ENCODE measurements around the gene PSMD2.
A peak's percentile ranks its signal among the peaks of the same experiment; 100 is the strongest.
"Not testable (repeated sequence)": the region's sequence is repeated elsewhere in the genome, so short reads cannot be mapped to it uniquely, and the experiment has no call there.

Gene PSMD2

DNA sequence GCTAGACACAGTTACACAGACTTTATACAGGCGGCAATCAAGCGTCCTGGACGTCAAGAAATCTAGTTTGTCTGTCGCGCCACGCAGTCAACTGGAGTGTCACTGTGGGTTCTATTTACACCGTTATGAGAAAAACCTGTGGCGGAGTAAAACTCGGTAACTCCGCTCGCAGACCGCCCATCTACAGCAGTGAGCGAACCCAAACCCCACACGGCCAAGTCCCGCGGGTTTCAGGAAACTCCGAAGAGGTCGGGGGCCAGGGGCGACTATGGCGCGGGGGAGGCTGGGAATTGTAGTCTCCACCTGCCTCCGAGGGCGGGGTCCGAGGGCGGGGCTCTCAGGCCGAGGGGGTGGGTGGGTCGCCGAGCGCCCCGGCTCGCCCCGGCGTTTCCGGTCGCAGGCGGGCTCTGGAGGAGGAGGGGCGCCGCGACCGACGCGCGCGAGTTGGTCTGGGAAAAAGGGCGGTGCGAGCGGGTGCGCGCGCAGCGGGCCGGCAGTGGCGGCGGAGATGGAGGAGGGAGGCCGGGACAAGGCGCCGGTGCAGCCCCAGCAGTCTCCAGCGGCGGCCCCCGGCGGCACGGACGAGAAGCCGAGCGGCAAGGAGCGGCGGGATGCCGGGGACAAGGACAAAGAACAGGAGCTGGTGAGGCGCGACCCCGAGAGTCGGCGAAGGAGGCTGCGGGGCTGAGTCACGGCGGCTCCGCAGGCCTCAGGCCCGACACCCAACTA is at the start of gene PSMD2:
Gene PSMD2, plus strand, starts transcription at position 483 of the 729 bp plus-strand sequence. Its CDS starts 26 bp downstream, at position 509.
- DNase-seq (ENCODE audit: low read depth, low spot score): peak; percentile 95

DNA sequence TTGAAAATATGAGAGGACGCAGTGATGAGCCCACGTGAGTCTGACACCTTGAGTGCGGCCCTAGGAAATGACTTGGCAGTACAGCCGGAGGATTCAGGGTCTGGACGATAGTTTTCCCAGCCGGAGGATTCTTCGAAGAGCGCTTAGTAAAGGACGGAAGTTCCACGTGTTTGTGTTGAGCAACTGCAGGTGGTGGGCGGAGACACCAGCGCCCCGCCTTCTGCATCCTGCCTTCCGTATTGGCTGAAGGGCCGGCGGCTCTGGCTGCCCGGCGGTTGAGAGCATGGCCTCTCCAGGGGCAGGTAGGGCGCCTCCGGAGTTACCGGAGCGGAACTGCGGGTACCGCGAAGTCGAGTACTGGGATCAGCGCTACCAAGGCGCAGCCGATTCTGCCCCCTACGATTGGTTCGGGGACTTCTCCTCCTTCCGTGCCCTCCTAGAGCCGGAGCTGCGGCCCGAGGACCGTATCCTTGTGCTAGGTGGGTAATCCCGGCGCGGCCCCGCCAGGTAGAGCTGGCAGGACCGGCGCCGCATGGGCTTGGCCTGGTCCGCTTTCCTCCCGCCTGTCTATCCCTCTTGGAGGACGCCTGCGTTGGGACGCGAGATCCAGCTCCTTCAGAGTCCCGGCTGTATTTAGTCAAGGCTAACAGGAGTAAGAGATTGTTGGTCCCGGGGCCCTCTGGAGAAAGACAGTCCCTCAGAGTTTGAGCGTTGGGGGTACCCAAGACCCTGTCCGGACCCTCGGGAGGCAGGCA is 49.5 kb upstream of the PSMD2 start, which contains the start of gene EEF1AKMT4:
Gene EEF1AKMT4, plus strand, starts transcription at position 261 of the 755 bp plus-strand sequence. Its CDS starts 23 bp downstream, at position 284.
- peak; percentile 90 for DNase-seq (ENCODE audit: low read depth, low spot score)

DNA sequence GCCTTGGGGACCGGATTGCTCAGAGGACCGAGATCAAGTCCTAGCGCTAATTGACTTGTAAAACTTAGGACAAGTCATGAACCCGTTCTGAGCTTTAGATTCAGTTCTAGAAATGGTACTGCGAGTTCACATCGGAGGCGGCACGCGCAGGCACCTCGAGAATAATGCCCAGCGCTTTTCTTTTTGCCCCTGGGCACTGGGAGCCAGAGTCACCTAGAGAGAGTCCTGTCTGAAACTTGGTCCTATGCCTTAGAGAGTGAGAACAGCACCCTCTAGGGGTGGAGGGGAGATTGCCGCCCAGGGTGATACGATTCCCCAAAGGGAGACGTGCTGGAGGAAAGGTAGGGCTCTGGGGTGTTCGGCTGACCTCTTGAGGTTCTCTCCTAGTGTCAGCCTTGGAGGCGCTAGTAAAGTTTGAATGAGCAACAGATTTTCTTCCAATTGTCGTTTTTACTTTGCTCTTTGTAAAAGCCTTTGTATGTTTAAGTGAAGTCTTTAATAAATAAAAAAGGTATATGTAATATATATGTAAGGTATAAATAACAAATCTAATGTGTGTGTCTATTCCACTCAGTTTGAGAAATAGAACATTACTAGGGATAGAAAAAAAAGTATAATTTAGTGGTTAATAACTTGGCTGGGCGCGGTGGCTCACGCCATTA is 48.7 kb upstream of the PSMD2 start:
- DNase-seq (ENCODE audit: low read depth, low spot score): peak; percentile 84

DNA sequence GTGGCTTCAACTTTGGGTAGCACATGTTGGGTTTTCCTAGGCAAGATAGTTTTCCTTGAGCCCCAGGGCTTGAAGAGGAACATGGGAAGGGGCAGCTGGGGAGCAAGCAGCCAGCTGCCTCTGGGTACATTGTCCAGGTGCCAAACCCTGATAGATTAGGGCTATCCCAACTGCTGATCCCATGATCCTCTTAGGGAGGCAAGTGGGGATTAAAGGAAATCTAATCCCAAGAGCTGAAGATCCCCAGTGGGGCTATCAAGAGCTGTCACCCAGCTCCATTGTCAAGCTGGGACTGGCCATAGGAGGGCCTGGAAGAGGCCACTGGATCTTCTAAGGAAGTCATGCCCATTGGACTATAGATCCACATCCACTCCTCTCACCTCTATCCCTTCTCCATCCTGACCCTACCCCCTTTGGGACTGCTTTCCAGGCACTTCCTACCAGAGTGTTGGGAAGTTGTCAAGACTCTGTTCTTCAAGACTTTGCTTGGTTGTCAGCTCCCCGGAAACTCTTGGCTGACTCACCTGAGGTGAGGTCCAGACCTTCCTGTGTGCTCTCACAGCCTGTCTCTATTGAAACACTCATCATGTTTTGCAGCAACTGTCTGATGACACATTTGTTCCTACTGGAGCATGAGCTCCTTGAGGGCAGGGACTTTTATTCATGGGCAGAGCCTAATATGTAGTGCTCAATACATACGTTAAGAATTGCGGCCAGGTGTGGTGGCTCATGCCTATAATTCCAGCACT is 43.6 kb upstream of the PSMD2 start:
- no peak for DNase-seq (ENCODE audit: low read depth, low spot score)

DNA sequence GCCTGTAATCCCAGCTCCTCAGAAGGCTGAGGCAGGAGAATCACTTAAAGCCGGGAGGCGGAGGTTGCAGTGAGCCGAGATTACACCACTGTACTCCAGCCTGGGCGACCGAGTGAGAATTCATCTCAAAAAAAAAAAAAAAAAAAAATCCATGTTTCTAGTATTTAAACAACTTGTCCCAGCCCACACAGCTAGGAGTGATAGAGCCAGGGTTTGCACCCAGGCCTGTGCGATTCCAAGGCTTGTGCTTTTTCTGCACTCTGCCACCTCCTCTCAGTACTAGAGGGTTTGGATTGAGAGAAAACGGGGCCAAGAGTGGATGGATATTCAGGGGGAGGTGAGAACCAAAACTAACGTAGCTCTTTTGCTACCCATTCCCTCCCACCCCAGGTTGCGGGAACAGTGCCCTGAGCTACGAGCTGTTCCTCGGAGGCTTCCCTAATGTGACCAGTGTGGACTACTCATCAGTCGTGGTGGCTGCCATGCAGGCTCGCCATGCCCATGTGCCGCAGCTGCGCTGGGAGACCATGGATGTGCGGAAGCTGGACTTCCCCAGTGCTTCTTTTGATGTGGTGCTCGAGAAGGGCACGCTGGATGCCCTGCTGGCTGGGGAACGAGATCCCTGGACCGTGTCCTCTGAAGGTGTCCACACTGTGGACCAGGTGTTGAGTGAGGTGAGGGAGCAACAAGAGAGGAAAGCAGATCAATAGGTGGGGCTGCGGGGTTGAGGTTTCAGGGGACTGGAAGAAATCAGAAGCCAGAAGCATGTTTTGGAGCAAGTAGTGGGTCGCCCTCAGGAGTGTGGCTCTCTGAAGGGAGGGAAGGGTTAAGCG is 41.7 kb upstream of the PSMD2 start:
- no peak for DNase-seq (ENCODE audit: low read depth, low spot score)

DNA sequence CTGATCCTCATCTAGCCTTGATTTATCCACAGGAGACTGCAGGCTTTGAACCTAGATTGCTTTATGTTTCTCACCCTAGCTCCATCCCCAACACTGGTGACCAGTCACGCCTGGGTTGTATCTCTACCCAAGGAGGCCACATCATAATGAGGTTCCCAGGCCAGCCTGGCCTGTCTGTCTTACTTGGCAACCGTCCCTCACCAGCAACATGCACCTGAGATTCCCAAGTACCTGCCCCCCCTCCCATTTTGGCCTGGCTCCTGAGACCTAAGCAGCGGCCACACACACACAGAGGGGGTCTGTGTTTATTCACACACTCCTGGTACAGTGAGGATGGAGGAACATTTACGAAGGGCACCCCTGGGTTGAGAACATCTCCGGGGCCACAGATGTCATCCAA is 40.1 kb upstream of the PSMD2 start:
- DNase-seq (ENCODE audit: low read depth, low spot score): no peak

DNA sequence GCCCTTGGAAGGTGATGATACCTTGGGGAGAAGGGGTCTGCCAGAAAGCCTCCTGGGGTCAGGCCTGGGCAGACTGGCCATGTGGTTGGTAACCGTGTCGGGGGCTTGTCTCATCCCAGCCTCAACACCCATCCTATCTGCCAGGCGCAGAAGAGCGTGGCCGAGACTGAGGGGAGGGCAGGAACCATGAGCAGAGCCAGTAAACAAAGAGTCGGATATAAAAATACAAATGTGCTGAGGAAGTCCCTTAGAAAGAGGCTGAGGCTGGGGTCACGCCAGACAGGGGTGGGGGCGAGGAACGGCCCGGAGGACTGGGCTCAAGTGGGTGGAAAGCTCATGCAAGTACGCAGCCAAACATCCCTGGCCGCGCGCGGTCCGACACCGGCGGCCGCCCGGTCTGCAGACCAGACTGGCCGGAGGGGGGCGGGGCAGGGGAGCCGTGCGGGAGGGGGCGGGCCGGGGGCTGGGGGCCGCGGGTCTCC is 39.6 kb upstream of the PSMD2 start:
- DNase-seq (ENCODE audit: low read depth, low spot score): no peak

DNA sequence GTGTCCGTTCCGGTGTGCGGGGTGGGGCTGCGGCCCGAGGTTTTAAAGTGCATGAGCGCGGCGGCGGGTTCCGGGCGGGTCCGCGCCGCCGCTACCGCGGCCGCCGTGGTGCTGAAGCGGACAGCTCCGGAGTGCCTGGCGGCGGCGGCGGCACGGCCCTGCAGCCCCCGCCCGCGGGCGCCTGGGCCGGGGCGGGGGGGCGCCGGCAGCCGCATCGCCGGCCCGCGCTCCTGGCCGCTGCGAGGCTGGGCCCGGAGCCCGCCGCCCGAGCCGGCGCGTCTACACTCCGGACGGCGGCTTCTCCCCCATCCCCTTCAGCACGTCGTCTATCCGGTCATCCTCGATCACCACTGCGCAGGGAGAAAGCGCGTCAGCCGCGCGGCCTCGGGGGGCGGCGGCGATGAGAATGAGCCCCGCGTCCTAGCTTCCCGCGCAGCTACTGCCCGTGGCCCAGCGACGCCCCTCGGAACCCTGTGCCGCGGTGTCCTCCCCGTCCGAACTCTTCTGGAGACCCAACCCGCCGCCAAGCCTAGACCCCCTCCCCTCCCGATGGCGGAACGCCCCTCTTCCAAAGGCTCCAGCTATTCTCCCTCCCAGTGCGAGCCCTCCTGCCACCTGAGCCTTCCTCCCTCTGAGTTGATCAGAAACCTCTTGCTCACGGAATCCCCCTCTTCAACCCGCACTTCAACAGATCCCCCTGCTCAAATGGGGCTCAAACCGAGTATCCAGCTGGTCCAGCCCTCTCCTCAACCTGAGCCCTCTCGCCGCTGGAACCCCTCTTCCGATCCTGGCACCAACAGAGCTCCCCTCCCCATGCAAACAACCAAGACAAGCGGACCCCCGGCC is 38.9 kb upstream of the PSMD2 start:
- DNase-seq (ENCODE audit: low read depth, low spot score): no peak

DNA sequence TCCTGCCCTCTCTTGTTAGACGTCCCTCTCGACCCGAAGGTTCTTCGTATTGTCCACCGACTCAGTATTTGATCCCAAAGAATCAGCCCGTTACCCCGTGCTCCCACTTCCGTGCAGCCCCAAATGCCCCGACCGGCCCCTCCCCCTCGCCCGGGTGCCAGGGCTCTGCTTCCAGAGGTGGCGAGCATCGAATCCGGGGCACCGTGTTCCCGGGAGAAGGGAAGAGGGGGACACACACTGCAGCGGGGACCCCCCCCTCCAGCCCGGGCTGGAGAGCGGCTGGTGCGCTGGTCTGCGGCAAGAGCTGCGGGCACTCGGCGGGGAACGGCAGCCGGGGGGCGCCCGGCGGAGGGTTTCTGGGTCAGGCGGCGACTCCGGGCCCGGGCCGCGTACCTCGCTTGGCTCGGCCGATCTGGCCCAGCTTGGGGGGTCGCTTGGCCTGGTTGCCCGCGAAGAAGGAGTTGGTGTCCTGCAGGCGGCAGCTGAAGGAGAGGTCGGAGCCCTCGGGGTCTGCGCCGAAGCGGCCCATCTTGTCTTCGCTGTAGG is 38.2 kb upstream of the PSMD2 start:
- DNase-seq (ENCODE audit: low read depth, low spot score): no peak

DNA sequence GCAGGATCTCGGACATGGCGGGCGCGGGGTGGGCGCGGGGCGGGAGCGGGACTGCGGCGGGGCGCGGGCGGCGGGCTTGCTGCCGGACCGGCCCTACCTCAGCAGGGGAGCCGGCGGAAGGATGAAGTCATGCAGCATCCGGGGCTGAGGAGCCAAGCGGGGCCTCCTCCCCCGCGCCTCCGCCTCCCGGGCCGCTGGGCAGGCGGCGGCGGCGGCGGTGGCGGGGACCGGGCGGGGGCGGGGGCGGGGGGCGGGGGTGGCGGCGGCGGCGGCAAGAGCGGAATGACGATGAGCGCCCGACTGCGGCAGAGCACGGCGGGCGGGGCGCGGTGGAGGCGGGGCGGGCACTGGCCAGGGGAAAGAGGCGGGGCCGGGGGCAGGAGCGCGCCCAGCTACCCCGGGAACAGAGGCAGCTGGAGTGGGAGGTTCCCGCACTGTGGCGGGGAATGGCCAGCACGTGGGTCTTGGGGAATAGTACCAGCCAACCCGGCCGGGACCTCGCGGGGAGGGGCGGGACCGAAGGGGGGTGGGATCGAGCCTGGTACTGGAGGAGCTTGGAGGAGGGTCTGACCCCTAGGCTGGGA is 37.7 kb upstream of the PSMD2 start, which contains the start of gene CAMK2N2:
Gene CAMK2N2, minus strand, starts transcription at position 284 of the 584 bp plus-strand sequence. Its CDS starts 268 bp downstream, at position 16.
- no peak for DNase-seq (ENCODE audit: low read depth, low spot score)

DNA sequence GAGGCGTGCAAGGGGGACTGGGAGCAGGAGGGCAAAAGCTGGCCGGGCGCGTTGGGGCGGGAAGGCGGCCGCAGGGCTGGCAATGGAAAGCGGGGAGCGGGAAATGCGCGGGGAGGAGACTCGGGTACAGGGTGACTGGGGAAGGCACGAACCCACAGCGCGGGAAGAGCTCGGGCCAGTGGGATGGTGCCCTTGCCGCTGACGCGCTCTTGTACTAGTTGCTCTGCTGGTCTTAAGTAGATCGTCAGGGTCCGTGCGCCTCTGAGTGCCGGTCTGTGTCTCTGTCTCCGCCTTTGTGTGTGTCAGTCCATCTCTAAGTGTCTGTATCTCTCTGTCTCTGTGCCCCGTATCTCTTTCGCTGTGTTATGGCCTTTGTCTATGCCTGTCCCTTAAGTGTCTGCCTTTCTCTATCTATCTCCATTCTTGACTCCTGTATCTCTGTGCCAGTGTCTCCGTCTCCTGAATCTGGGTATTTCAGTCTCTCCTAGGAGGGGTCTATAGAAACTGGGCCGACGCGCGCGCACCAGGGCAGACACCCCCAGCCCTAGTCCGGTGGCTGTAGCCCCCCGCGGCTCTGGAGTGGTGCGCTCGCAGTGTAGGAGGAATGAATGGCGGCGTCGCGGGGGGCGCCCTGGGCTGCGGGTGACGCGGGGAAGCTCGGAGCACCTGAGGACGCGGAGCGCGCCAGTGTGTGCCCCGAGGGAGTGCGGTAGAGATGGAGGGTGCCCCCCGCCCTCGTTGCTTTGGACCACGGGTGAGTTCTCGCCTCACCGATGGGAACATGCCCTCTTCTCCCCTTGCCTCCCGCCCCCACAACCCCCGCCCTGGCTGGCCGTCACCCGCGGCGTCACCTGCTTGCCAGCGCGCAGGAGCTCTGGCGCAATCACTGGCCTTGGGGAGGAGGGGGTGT is 36.9 kb upstream of the PSMD2 start:
- DNase-seq (ENCODE audit: low read depth, low spot score): no peak

DNA sequence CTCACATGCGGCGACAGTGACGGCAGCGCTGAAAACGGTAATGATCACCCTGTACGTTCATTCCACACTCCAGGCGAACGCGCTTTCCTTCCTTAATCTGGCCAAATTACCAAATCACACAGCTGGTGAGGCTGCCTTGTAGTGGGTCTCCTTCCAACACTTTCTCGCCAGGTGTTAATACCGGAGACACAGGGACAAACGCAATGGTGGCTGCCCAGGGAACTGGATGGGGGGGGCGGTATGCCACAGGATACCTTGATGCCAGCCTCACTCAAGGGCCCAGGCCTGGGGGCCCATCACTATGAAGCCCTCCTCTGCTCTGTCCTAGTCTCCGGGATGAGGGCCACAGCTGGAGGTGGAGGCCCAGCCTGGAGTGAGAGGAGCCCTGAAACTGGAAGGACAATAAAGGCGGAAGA is 36.3 kb upstream of the PSMD2 start:
- no peak for DNase-seq (ENCODE audit: low read depth, low spot score)

DNA sequence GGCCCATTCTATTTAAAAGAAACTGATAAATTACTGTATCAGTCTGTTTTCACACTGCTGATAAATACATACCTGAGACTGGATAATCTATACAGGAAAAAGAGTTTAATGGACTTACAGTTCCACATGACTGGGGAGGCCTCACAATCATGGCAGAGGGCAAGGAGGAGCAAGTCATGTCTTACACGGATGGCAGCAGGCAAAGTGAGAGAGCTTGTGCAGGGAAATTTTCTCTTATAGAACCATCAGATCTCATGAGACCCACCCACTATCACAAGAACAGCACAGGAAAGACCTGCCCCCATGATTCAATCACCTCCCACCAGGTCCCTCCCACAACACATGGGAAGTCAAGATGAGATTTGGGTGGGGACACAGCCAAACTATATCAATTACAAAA is 31.8 kb upstream of the PSMD2 start:
- not testable (repeated sequence) for DNase-seq (ENCODE audit: low read depth, low spot score)

DNA sequence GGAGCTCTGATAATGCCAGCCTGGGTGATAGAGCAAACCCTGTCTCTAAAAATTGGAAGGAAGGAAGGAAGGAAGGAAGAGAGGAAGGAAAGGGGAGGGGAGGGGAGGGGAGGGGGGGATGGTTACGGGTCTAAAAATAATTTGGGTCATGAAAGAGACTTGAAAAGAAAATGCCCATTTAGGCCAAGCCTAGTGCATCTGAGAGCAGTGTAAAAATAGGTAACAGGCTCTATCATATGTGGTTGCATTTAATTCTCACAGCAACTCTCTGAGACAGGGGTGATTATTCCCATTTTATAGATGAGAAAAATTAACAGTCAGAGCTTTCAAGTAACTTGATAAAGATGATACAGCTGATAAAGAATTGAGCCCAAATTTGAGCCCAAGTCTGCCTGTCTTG is 26.8 kb upstream of the PSMD2 start:
- DNase-seq (ENCODE audit: low read depth, low spot score): no peak

DNA sequence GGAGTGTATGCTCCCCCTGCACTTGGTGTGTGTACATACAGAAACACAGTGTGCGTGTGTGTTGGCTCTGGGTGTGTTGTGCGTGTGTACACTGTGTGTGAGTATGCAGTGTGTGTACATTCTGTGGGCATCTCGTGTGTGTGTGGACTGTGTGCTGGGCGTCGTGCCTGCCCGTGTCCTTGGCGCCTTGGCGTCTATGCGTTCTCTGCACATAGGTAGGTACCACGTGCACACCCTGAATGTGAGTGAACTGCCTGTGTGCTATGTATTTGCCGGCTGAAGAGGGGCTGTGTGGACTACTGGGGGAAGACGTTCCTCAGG is 23.7 kb upstream of the PSMD2 start:
- DNase-seq (ENCODE audit: low read depth, low spot score): no peak

DNA sequence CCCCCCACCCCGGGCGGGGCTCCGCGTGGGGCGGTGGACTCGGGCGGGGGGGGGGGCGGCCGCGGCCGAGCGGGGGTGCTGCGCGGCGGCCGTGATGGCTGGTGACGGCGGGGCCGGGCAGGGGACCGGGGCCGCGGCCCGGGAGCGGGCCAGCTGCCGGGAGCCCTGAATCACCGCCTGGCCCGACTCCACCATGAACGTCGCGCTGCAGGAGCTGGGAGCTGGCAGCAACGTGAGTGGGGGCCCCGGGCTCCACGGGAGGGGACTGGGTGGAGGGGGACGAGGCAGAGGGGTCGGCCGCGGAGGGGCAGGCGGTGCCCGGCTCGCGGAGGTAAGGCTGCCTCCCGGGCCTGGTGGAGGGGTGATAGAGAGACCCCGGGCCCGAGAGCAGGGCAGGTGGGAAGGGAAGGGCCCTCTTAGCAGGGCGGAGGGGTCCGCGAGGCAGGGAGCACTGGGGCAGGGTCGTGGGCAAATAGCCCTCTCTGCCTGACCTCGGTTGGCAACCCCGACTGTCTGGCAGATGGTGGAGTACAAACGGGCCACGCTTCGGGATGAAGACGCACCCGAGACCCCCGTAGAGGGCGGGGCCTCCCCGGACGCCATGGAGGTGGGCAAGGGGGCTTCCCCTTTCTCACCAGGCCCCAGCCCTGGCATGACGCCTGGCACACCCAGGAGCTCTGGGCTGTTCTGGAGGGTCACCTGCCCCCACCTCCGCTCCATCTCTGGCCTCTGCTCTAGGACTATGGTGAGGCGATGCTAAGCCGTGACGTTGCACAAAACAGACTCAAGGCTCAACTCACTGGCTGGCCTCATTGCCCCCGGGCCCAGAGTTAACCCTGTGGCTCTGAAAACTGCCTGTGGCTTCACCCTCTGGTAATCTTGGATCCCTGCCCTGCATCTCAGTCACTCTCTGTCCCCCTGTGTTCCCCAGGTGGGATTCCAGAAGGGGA is 22.8 kb upstream of the PSMD2 start, which contains the start of gene ECE2:
Gene ECE2, plus strand, starts transcription at position 62 of the 950 bp plus-strand sequence. Its CDS starts 132 bp downstream, at position 194.
- DNase-seq (ENCODE audit: low read depth, low spot score): no peak

DNA sequence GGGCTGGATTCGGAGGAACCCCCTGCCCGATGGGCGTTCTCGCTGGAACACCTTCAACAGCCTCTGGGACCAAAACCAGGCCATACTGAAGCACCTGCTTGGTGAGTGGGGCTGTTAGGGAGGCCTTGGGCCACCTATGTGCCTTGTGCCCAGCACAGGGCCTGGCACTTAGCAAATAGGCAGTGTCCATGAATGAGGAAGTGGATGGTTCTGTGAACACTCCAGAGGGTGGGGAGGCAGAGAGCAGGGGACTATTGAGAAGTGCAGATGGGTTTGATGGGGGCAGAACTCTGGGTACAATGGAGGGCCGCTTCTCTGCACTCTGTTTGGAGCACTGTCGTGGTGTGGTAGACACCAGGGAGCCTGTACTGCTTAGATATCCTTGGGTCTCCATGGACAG is 21.7 kb upstream of the PSMD2 start:
- DNase-seq (ENCODE audit: low read depth, low spot score): no peak
